ENCODE results near the gene PHACTR1.

GRCh38 chr6:13262302-13263230 lies 546.0 kb downstream of the PHACTR1 start:
- no peak for TF ChIP-seq FOXK2 (IDR thresholded peaks at IDR 0.05)
- TF ChIP-seq BHLHE40 (IDR thresholded peaks at IDR 0.05; ENCODE audit: borderline replicate concordance), result no peak
- TF ChIP-seq ZNF384 (IDR thresholded peaks at IDR 0.05), result no peak
- TF ChIP-seq FOXA1 (IDR thresholded peaks at IDR 0.05), result no peak
- TF ChIP-seq, protein P1, sequence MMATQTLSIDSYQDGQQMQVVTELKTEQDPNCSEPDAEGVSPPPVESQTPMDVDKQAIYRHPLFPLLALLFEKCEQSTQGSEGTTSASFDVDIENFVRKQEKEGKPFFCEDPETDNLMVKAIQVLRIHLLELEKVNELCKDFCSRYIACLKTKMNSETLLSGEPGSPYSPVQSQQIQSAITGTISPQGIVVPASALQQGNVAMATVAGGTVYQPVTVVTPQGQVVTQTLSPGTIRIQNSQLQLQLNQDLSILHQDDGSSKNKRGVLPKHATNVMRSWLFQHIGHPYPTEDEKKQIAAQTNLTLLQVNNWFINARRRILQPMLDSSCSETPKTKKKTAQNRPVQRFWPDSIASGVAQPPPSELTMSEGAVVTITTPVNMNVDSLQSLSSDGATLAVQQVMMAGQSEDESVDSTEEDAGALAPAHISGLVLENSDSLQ (IDR thresholded peaks at IDR 0.05), result no peak
- TF ChIP-seq ELF4 (IDR thresholded peaks at IDR 0.05), result no peak
- no peak for TF ChIP-seq FOXM1 (IDR thresholded peaks at IDR 0.05; ENCODE audit: borderline replicate concordance)
- TF ChIP-seq SP1 (IDR thresholded peaks at IDR 0.05), result no peak
- TF ChIP-seq SUZ12 (IDR thresholded peaks at IDR 0.05), result no peak
- no peak for TF ChIP-seq ARNT (IDR thresholded peaks at IDR 0.05)
- no peak for TF ChIP-seq CTBP1 (IDR thresholded peaks at IDR 0.05; ENCODE audit: borderline replicate concordance)
- no peak for TF ChIP-seq NFRKB (IDR thresholded peaks at IDR 0.05)
- TF ChIP-seq HDGF (IDR thresholded peaks at IDR 0.05; ENCODE audit: borderline replicate concordance), result no peak
- TF ChIP-seq LEF1 (IDR thresholded peaks at IDR 0.05; ENCODE audit: borderline replicate concordance), result no peak
